ENCODE results near the gene EML4. TPM values are rescaled to one million over a fixed set of nuclear protein-coding genes. Genes with fewer than 3 reads are reported as not detected.
"Not testable (repeated sequence)": the region's sequence is repeated elsewhere in the genome, so short reads cannot be mapped to it uniquely, and the experiment has no call there.

EML4 gene
- total RNA-seq, 1 experiment from 2014 or later = 18.5 TPM

DNA sequence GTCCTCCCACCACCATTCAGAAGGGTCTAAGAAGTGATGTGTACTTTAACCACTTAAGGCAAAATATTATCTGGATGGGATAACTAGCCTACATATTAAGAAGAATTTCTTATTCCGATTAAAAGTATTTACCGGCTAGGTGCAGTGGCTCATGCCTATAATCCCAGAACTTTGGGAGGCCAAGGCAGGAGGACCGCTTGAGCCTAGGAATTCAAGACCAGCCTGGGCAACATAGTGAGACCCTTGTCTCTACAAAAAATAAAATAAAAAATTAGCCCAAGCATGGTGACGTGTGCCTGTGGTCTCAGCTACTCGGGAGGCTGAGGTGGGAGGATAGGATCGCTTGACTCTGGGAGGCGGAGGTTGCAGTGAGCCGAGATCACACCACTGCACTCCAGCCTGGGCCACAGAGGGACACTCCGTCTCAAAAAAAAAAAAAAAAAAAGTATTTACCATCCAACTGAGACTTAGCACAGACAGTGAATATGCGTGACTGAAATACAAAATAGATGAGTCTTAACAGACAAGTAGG lies 34.7 kb upstream of the EML4 start:
- not testable (repeated sequence) for H3K27me3 ChIP-seq, H3K4me3 ChIP-seq, H3K36me3 ChIP-seq, H3K9me3 ChIP-seq, DNase-seq

- Histone ChIP-seq H3K36me3 (no peaks in the 10 kb centered on the region), H3K9me3 (no peaks in the 10 kb centered on the region), H3K4me3 (no peak overlapping the region), H3K27me3 (no peaks in the 10 kb centered on the region)
- DNase-seq = no peak
Observed at GRCh38 chr2:42135381-42136312, 33.5 kb upstream of the EML4 start.

- Histone ChIP-seq H3K4me3 (no peak overlapping the region), H3K9me3 (no peaks in the 10 kb centered on the region), H3K27me3 (no peaks in the 10 kb centered on the region), H3K36me3 (no peaks in the 10 kb centered on the region)
- no peak for DNase-seq
Observed at GRCh38 chr2:42136782-42137124, 32.4 kb upstream of the EML4 start.

GRCh38 chr2:42137125-42137841 lies 31.9 kb upstream of the EML4 start:
- Histone ChIP-seq H3K36me3 (no peaks in the 10 kb centered on the region), H3K27me3 (no peaks in the 10 kb centered on the region), H3K4me3 (no peak overlapping the region), H3K9me3 (no peaks in the 10 kb centered on the region)
- DNase-seq = no peak

GRCh38 chr2:42138163-42139015 lies 30.8 kb upstream of the EML4 start:
- H3K4me3 ChIP-seq = no peak overlapping the region
- no peaks in the 10 kb centered on the region for H3K9me3 ChIP-seq
- no peaks in the 10 kb centered on the region for H3K27me3 ChIP-seq
- H3K36me3 ChIP-seq = no peaks in the 10 kb centered on the region
- peak; percentile 72 for DNase-seq

DNA sequence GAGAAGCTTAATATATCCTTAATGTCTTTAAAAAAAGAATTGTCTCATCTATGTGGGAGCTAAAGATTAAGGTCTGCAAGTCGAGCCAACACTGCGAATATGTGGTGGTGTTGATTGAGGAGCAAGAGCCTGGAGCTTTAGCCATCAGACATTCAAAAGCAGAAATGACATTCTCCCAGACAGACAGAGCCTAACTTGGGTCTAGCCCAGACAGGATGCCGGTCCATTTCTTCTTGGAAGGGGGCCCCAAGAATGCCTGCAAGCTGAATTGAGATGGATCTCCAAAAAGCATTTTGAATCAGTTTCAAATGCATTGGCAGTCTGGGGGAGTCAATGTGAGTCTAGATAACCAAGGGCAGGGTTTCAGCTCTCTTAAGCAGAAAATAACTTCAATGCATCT lies 30.1 kb upstream of the EML4 start:
- Histone ChIP-seq H3K4me3 (no peak overlapping the region), H3K36me3 (no peaks in the 10 kb centered on the region), H3K9me3 (no peaks in the 10 kb centered on the region), H3K27me3 (no peaks in the 10 kb centered on the region)
- no peak for DNase-seq

GRCh38 chr2:42140496-42140895 lies 28.7 kb upstream of the EML4 start:
- Histone ChIP-seq H3K9me3 (no peaks in the 10 kb centered on the region), H3K4me3 (no peak overlapping the region), H3K36me3 (no peaks in the 10 kb centered on the region), H3K27me3 (no peaks in the 10 kb centered on the region)
- DNase-seq = no peak

DNA sequence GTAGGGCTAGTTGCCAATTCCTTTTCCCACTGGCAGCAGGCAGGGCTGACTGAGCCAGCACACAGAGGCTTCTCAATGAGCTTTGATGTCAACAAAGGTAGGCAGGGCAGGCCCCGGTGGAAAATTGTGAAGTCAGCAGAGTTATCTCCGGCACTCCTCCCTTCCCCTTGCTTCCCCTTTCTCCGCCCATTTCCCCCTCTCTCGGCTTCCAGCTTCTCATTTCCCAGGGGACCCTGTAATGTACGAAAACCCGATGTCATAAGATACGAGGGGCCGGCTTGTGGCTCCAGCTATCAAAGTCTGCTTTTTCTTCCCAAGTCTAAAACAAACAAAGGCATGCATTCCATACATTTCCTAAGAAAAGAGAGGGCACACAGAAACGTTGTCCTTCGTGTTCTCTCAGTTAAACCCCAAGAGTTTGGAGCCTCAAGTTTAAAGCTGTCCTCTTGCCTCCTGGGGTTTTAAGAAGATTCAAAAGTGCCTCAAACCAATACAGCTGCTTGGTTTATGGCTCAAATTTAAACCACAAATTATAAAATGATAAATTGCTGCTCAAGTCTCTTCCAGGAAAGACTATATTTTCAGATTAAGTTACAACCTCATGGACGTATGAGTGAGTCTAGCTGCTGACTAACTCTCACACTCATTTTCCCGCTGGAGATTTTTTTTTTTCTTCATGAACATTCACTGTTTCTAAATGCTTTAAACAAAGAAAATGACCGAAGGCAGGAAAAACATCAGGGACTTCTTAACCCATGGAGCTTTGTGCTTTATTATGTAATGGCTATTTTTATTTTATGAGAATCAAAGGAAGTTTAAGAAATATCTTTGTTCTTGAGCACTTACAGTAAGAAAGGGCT lies 27.2 kb upstream of the EML4 start:
- Histone ChIP-seq H3K36me3 (no peaks in the 10 kb centered on the region), H3K27me3 (no peaks in the 10 kb centered on the region), H3K9me3 (no peaks in the 10 kb centered on the region), H3K4me3 (peak overlapping the region; percentile 15)
- peak; percentile 29 for DNase-seq

DNA sequence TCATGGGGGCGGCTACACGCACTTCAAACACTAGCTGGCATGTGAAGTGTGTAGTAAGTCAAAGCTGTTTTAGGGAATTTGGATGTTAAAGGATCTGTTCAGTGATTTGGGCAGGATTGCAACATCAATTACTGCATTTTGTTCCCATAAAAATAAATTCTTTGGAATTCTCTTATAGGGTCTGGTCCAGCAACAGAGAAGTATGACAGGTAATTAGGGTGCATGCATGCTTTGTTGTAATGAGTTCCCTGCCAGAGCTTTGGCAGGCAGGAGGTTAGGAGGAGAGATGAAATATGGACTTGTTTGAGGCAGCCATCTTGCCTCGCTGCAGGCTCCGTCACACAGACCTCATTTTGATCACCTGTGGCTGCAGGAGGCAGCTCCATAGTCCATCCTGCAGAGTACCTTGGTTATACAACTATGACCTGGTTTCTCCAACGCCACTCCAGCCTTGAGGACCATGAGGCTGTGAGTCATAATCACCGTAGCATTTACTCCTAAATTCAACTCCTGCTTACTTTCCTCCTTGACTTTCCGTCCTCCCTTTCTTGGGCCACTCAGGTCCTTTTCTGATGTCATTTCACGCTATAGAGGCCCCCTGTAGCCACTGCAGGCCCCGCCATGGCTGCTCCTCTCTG lies 26.5 kb upstream of the EML4 start:
- Histone ChIP-seq H3K4me3 (no peak overlapping the region), H3K27me3 (no peaks in the 10 kb centered on the region)

GRCh38 chr2:42147641-42148274 lies 21.4 kb upstream of the EML4 start:
- no peaks in the 10 kb centered on the region for H3K36me3 ChIP-seq
- H3K27me3 ChIP-seq = no peaks in the 10 kb centered on the region
- H3K9me3 ChIP-seq = no peaks in the 10 kb centered on the region
- peak; percentile 31 for DNase-seq
- no peak overlapping the region for H3K4me3 ChIP-seq

More for the DNA sequence above, 26.5 kb upstream of the EML4 start:
- Histone ChIP-seq H3K9me3 (no peaks in the 10 kb centered on the region), H3K36me3 (no peaks in the 10 kb centered on the region)
- DNase-seq = no peak

DNA sequence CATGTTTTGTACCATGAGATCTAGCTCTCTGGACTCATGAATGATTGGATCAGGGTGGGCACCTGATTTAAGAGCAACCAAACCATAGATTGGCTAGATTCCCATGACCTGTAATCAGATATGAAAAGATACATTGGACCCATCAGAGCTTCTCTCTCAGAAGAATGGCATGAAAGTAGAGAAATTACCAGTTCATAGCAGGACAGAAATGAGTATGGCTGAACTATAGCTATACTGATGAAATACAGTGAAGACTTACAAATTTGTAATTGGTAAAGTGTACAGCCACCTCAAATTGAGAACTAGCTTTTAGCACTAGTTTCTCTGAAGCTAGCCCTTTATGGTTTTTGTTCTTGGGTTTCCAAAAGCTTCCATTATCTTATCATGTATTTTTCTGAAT lies 19.0 kb upstream of the EML4 start:
- Histone ChIP-seq H3K27me3 (no peaks in the 10 kb centered on the region), H3K36me3 (no peaks in the 10 kb centered on the region), H3K4me3 (no peak overlapping the region), H3K9me3 (no peaks in the 10 kb centered on the region)
- DNase-seq = no peak

- no peak for DNase-seq
- no peaks in the 10 kb centered on the region for H3K27me3 ChIP-seq
- no peak overlapping the region for H3K4me3 ChIP-seq
- H3K36me3 ChIP-seq = no peaks in the 10 kb centered on the region
- H3K9me3 ChIP-seq = no peaks in the 10 kb centered on the region
Observed at GRCh38 chr2:42153944-42154581, 15.1 kb upstream of the EML4 start.

GRCh38 chr2:42156721-42157120 lies 12.4 kb upstream of the EML4 start:
- no peaks in the 10 kb centered on the region for H3K9me3 ChIP-seq
- no peaks in the 10 kb centered on the region for H3K36me3 ChIP-seq
- no peak overlapping the region for H3K4me3 ChIP-seq
- no peak for DNase-seq
- H3K27me3 ChIP-seq = no peaks in the 10 kb centered on the region

GRCh38 chr2:42161444-42161843 lies 7.7 kb upstream of the EML4 start:
- Histone ChIP-seq H3K9me3 (no peaks in the 10 kb centered on the region), H3K4me3 (no peak overlapping the region), H3K27me3 (no peaks in the 10 kb centered on the region), H3K36me3 (no peaks in the 10 kb centered on the region)
- no peak for DNase-seq
